Osteocyte (in vitro differentiated cells): Measurements from ENCODE around the gene OVOL2. TPM values are rescaled to one million over a fixed set of nuclear protein-coding genes. Genes with fewer than 3 reads are reported as not detected.

Source experiments
- DNase-seq: peaks from one replicate; pipeline ENCODE4 v3.0.0; 2021; ENCODE audit warnings: mixed read lengths; ENCODE audit not compliant: unreplicated experiment; ENCODE audit errors: extremely low spot score
- H3K27ac Mint-ChIP-seq: one replicate; pipeline ENCODE4 v1.8.0; 2021; ENCODE audit warnings: mild to moderate bottlenecking, mixed read lengths; ENCODE audit not compliant: unreplicated experiment
- H3K27me3 Mint-ChIP-seq: one replicate; pipeline ENCODE4 v1.8.0; 2021; ENCODE audit warnings: mixed read lengths; ENCODE audit not compliant: unreplicated experiment
- H3K36me3 Mint-ChIP-seq: one replicate; pipeline ENCODE4 v1.8.0; 2021; ENCODE audit warnings: mixed read lengths; ENCODE audit not compliant: unreplicated experiment
- H3K4me1 Mint-ChIP-seq: one replicate; pipeline ENCODE4 v1.8.0; 2021; ENCODE audit warnings: mixed read lengths; ENCODE audit not compliant: unreplicated experiment
- H3K4me3 Mint-ChIP-seq: one replicate; pipeline ENCODE4 v1.8.0; 2021; ENCODE audit warnings: mild to moderate bottlenecking, moderate library complexity, mixed read lengths; ENCODE audit not compliant: unreplicated experiment
- H3K9me3 Mint-ChIP-seq: one replicate; pipeline ENCODE4 v1.8.0; 2021; ENCODE audit warnings: mixed read lengths; ENCODE audit not compliant: unreplicated experiment
- total RNA-seq: library from RNA; stranded (reverse); gene quantifications from 2 replicates; pipeline ENCODE4 v1.2.1, GENCODE V29; 2021
- TF ChIP-seq, protein P1 (sequence below): fragments of 200-600 bp; sonication (generic); IDR thresholded peaks from 2 replicates; pipeline ENCODE4 v1.5.0; 2021; ENCODE audit warnings: antibody characterized with exemption, mild to moderate bottlenecking, moderate library complexity

OVOL2 gene
- total RNA-seq, 1 donor from 2014 or later = not detected

DNA sequence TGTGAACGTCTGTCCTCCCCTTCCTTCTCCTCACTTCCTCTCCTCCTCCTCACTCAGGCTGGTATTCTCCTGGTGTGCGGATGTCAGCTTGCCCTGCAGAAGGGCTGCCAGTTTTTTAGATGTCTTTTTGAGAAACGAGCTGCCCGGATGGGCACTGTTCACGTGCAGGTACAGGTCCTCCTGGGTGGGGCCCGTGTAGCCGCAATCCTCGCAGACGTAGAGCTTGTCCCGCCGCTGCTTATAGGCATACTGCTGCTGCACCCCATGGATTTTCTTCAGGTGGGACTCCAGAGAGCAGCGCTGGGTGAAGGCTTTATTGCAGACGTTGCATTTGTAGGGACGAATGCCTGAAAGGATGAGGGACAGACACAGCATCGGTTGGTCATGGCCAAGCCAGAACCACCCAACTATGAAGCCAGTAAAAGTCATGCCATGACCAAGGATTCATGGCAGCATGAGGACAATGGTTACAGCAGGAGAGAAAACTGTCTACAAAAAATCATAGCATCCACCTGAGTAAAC is 33.0 kb downstream of the OVOL2 start:
- no peaks in the 10 kb centered on the region for H3K4me1 Mint-ChIP-seq
- H3K4me3 Mint-ChIP-seq = no peak overlapping the region
- no peaks in the 10 kb centered on the region for H3K36me3 Mint-ChIP-seq
- TF ChIP-seq, protein P1, sequence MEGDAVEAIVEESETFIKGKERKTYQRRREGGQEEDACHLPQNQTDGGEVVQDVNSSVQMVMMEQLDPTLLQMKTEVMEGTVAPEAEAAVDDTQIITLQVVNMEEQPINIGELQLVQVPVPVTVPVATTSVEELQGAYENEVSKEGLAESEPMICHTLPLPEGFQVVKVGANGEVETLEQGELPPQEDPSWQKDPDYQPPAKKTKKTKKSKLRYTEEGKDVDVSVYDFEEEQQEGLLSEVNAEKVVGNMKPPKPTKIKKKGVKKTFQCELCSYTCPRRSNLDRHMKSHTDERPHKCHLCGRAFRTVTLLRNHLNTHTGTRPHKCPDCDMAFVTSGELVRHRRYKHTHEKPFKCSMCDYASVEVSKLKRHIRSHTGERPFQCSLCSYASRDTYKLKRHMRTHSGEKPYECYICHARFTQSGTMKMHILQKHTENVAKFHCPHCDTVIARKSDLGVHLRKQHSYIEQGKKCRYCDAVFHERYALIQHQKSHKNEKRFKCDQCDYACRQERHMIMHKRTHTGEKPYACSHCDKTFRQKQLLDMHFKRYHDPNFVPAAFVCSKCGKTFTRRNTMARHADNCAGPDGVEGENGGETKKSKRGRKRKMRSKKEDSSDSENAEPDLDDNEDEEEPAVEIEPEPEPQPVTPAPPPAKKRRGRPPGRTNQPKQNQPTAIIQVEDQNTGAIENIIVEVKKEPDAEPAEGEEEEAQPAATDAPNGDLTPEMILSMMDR = no peak
- H3K27me3 Mint-ChIP-seq = peaks cover 13% of the 10 kb centered on the region
- no peaks in the 10 kb centered on the region for H3K9me3 Mint-ChIP-seq
- DNase-seq = no peak
- H3K27ac Mint-ChIP-seq = no peak overlapping the region

DNA sequence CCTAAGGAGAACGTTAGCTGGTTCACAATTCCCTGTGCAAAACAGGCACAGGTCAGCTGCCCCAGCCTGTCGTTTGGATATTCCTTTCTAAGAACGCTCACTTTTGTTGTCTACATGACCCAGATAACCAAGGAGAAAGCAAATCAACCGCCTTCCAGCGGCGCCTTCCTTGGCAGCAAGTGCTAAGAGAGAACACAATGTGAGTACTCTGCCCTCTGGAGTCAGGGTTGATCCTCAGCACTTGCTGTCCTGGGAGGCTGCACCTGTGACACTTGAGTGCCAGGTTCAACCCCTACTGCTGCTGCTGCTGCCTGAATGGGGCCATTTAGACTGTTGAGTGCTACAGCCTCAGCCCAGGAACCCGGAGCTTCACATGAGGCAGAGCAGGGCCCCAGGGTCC is 36.8 kb downstream of the OVOL2 start:
- DNase-seq = no peak
- H3K4me1 Mint-ChIP-seq = no peaks in the 10 kb centered on the region
- H3K27me3 Mint-ChIP-seq = peaks cover 29% of the 10 kb centered on the region
- H3K36me3 Mint-ChIP-seq = no peaks in the 10 kb centered on the region
- no peak overlapping the region for H3K4me3 Mint-ChIP-seq
- TF ChIP-seq, protein P1 = no peak
- H3K9me3 Mint-ChIP-seq = no peaks in the 10 kb centered on the region
- no peak overlapping the region for H3K27ac Mint-ChIP-seq

DNA sequence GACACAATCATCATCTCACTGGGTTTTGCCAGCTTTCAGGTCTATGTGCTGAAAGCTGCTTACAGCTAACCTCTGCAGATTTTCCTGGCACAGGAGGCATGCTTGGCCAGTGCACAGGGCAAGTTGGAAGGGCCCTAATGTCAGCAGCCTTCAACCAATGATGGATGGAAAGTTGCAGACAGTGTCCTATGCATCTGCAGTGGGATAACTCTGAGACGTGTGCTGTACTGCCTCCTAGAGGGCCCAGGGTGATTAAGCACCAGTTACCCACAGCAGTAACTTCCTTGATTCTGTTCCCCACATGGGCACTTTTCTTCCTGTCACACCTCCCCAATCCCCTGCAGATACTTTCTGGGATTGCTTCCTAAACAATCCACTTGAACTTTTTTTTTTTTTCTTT is 38.6 kb downstream of the OVOL2 start:
- DNase-seq = no peak
- H3K27ac Mint-ChIP-seq = no peak overlapping the region
- TF ChIP-seq, protein P1 = peak; percentile 36
- H3K4me1 Mint-ChIP-seq = no peaks in the 10 kb centered on the region
- no peaks in the 10 kb centered on the region for H3K36me3 Mint-ChIP-seq
- H3K9me3 Mint-ChIP-seq = no peaks in the 10 kb centered on the region
- peaks cover 26% of the 10 kb centered on the region for H3K27me3 Mint-ChIP-seq
- H3K4me3 Mint-ChIP-seq = no peak overlapping the region

DNA sequence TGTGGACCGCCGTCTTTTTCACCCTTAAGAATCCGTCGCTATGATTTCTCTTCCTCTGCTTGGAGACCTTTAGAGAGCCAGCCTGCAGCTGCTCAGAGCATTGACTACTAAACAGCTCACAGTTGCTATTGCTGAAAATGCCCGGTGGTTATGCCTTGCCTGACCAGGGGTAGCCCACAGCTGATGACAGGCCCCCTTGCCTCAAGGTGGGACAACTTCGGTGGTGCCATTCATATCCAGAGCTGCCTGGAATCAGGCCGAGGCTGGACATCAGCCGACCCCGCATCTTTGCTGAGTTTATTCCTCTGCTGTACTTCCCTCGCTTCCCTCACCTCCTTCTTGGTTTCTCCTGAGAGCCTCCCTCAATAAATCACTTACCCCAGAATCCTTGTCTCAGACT is 39.6 kb downstream of the OVOL2 start:
- no peak for DNase-seq
- TF ChIP-seq, protein P1 = no peak
- Mint-ChIP-seq H3K4me1 (no peaks in the 10 kb centered on the region), H3K27me3 (peaks cover 26% of the 10 kb centered on the region), H3K9me3 (no peaks in the 10 kb centered on the region), H3K27ac (no peak overlapping the region), H3K36me3 (no peaks in the 10 kb centered on the region), H3K4me3 (no peak overlapping the region)

DNA sequence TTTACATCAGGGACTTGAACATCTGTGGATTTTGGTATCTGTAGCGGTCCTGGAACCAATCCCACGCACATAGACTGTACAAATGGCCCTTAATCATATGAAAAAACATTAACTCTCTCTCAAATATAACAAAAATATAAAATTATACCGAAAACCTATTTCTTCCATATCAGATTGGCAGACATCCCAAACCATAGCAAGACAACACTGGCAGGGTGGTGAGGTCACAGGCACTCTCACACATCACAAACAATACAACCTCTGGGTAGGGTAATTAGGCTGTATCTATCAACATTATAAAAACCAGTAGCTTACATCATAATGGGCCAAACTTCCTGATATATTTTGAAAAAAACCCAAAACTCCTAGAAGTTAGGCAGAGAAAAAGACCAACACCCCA is 40.9 kb downstream of the OVOL2 start:
- Mint-ChIP-seq H3K27ac (no peak overlapping the region), H3K27me3 (peaks cover 26% of the 10 kb centered on the region), H3K36me3 (no peaks in the 10 kb centered on the region), H3K9me3 (no peaks in the 10 kb centered on the region), H3K4me1 (no peaks in the 10 kb centered on the region), H3K4me3 (no peak overlapping the region)
- TF ChIP-seq, protein P1 = no peak
- no peak for DNase-seq
